ENCODE data around the gene COL24A1. TPM values are rescaled to one million over a fixed set of nuclear protein-coding genes. Genes with fewer than 3 reads are reported as not detected.
"Not testable (repeated sequence)": the region's sequence is repeated elsewhere in the genome, so short reads cannot be mapped to it uniquely, and the experiment has no call there.

Gene COL24A1
- total RNA-seq, 1 experiment from 2014 or later = 0.15 TPM

DNA sequence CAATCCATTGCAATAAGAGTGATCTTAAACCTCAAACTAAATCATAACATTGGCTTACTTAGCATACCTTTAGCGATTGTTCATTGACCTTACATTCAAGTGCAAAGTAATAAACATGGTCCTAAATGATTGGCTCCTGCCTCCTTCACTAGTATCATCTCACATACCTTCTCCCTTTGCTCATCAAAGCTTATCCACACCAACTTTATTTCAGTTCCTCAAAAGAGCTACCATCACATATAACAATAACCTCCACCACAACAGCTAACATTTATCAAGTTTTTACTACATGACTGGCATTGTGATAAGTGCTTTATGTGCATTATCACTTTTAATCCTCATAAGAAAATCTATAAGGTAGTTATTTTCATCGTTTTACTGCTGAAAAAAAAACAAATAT is 198.8 kb downstream of the COL24A1 start:
- Histone ChIP-seq H3K27ac (ENCODE audit: low read depth, low read length, poor library complexity, severe bottlenecking) (no peak overlapping the region), H3K4me3 (ENCODE audit: low read depth, low read length, poor library complexity, severe bottlenecking) (no peak overlapping the region), H3K4me1 (ENCODE audit: insufficient read depth, low read length, poor library complexity, severe bottlenecking) (no peaks in the 10 kb centered on the region), H3K36me3 (ENCODE audit: insufficient read depth, low read length, poor library complexity, severe bottlenecking) (no peaks in the 10 kb centered on the region), H3K27me3 (replicated peaks; ENCODE audit: insufficient read depth, low read depth, low read length, poor library complexity) (no peaks in the 10 kb centered on the region), H3K9me3 (ENCODE audit: low read depth, low read length, poor library complexity, severe bottlenecking) (no peaks in the 10 kb centered on the region)
- CTCF ChIA-PET = no interaction called here
- intact Hi-C loops (cut with micrococcal nuclease; ENCODE audit: unreplicated experiment) = no loop called here
- BruUV-seq (replicated peaks) = no TSS peak
- POLR2A ChIA-PET (ENCODE audit: low non-redundant PET) = no interaction called here
- TF ChIP-seq, protein P1, sequence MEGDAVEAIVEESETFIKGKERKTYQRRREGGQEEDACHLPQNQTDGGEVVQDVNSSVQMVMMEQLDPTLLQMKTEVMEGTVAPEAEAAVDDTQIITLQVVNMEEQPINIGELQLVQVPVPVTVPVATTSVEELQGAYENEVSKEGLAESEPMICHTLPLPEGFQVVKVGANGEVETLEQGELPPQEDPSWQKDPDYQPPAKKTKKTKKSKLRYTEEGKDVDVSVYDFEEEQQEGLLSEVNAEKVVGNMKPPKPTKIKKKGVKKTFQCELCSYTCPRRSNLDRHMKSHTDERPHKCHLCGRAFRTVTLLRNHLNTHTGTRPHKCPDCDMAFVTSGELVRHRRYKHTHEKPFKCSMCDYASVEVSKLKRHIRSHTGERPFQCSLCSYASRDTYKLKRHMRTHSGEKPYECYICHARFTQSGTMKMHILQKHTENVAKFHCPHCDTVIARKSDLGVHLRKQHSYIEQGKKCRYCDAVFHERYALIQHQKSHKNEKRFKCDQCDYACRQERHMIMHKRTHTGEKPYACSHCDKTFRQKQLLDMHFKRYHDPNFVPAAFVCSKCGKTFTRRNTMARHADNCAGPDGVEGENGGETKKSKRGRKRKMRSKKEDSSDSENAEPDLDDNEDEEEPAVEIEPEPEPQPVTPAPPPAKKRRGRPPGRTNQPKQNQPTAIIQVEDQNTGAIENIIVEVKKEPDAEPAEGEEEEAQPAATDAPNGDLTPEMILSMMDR (conservative IDR thresholded peaks at IDR 0.05; ENCODE audit: low read depth, low read length) = no peak
- TF ChIP-seq EZH2 (IDR thresholded peaks at IDR 0.05; ENCODE audit: borderline replicate concordance, low read depth, low read length, poor library complexity, severe bottlenecking) = no peak
- DNase-seq (ENCODE audit: low spot score) = no peak

DNA sequence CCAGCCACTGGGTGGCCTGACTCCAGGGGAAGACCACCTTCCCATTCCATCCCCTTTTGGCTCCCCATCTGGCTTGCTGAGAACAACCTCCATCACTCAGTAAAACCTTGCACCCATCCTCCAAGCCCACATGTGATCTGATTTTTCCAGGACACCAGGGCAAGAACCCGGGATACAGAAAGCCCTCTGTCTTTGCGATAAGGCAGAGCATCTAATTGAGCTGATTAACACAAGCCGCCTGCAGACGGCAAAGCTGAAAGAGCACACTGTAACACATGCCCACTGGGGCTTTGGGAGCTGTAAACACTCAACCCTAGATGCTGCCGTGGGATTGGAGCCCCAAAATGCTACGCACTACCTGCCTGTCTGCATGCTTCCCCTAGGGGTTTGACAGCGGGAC is 201.4 kb downstream of the COL24A1 start:
- H3K9me3 ChIP-seq (ENCODE audit: low read depth, low read length, poor library complexity, severe bottlenecking); POLR2A ChIA-PET (ENCODE audit: low non-redundant PET); H3K4me3 ChIP-seq (ENCODE audit: low read depth, low read length, poor library complexity, severe bottlenecking); intact Hi-C loops (cut with micrococcal nuclease; ENCODE audit: unreplicated experiment); CTCF ChIA-PET; H3K36me3 ChIP-seq (ENCODE audit: insufficient read depth, low read length, poor library complexity, severe bottlenecking); BruUV-seq (replicated peaks); H3K27ac ChIP-seq (ENCODE audit: low read depth, low read length, poor library complexity, severe bottlenecking); DNase-seq (ENCODE audit: low spot score); H3K27me3 ChIP-seq (replicated peaks; ENCODE audit: insufficient read depth, low read depth, low read length, poor library complexity); H3K4me1 ChIP-seq (ENCODE audit: insufficient read depth, low read length, poor library complexity, severe bottlenecking): not testable (repeated sequence)

DNA sequence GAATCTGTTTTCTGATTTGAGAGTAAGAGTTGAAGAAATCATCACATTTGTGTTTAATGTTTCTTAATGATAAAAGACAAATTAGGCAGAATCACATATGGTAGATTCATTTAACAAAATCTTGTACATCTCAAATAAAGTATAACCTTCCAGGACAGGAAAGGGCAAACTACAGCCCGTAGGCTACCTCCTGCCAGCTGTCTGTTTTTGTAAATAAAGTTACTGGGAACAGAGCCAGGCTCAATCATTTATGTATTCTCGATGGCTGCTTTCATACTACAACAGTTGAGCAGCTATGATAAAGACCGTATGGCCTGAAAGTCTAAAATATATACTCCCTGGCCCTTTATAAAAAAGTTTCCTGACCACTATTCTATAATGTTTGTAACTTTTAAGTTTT is 204.1 kb downstream of the COL24A1 start:
- CTCF ChIA-PET = no interaction called here
- H3K9me3 ChIP-seq (ENCODE audit: low read depth, low read length, poor library complexity, severe bottlenecking) = no peaks in the 10 kb centered on the region
- no TSS peak for BruUV-seq (replicated peaks)
- H3K27me3 ChIP-seq (replicated peaks; ENCODE audit: insufficient read depth, low read depth, low read length, poor library complexity) = no peaks in the 10 kb centered on the region
- intact Hi-C loops (cut with micrococcal nuclease; ENCODE audit: unreplicated experiment) = no loop called here
- TF ChIP-seq, protein P1 (conservative IDR thresholded peaks at IDR 0.05; ENCODE audit: low read depth, low read length) = no peak
- TF ChIP-seq EZH2 (IDR thresholded peaks at IDR 0.05; ENCODE audit: borderline replicate concordance, low read depth, low read length, poor library complexity, severe bottlenecking) = no peak
- DNase-seq (ENCODE audit: low spot score) = peak; percentile 7
- no peaks in the 10 kb centered on the region for H3K4me1 ChIP-seq (ENCODE audit: insufficient read depth, low read length, poor library complexity, severe bottlenecking)
- POLR2A ChIA-PET (ENCODE audit: low non-redundant PET) = no interaction called here
- no peak overlapping the region for H3K4me3 ChIP-seq (ENCODE audit: low read depth, low read length, poor library complexity, severe bottlenecking)
- no peaks in the 10 kb centered on the region for H3K36me3 ChIP-seq (ENCODE audit: insufficient read depth, low read length, poor library complexity, severe bottlenecking)
- no peak overlapping the region for H3K27ac ChIP-seq (ENCODE audit: low read depth, low read length, poor library complexity, severe bottlenecking)

DNA sequence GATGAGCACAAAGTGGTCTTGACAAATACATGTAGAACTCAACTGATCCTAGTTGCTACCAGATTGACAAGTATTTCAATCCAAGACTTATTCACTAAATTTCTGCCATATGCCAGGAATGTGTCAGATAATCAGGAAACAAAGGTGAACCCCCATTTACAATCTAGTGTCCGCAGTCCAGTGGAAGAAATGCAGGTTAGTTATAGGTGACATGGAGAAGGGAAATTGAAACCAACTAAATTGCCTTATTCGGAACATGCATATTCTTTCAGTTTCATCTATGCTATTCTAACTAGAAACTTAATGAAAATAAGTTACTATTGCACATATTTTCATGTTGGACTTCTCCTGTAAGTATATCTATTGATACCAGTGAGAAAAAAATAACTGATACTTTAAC is 209.4 kb downstream of the COL24A1 start:
- no TSS peak for BruUV-seq (replicated peaks)
- no peaks in the 10 kb centered on the region for H3K36me3 ChIP-seq (ENCODE audit: insufficient read depth, low read length, poor library complexity, severe bottlenecking)
- no peak for DNase-seq (ENCODE audit: low spot score)
- POLR2A ChIA-PET (ENCODE audit: low non-redundant PET) = no interaction called here
- no peaks in the 10 kb centered on the region for H3K9me3 ChIP-seq (ENCODE audit: low read depth, low read length, poor library complexity, severe bottlenecking)
- H3K4me3 ChIP-seq (ENCODE audit: low read depth, low read length, poor library complexity, severe bottlenecking) = no peak overlapping the region
- TF ChIP-seq EZH2 (IDR thresholded peaks at IDR 0.05; ENCODE audit: borderline replicate concordance, low read depth, low read length, poor library complexity, severe bottlenecking) = no peak
- TF ChIP-seq, protein P1 (conservative IDR thresholded peaks at IDR 0.05; ENCODE audit: low read depth, low read length) = no peak
- CTCF ChIA-PET = no interaction called here
- no peaks in the 10 kb centered on the region for H3K27me3 ChIP-seq (replicated peaks; ENCODE audit: insufficient read depth, low read depth, low read length, poor library complexity)
- no peak overlapping the region for H3K27ac ChIP-seq (ENCODE audit: low read depth, low read length, poor library complexity, severe bottlenecking)
- intact Hi-C loops (cut with micrococcal nuclease; ENCODE audit: unreplicated experiment) = no loop called here
- no peaks in the 10 kb centered on the region for H3K4me1 ChIP-seq (ENCODE audit: insufficient read depth, low read length, poor library complexity, severe bottlenecking)

Measured in A673 (cell line).